ENCODE data around the gene SLC16A9.

The SLC16A9 gene

GRCh38 chr10:59628456-59628855 is 81.2 kb downstream of the SLC16A9 start:
- no peak for DNase-seq (ENCODE audit: low read depth)

GRCh38 chr10:59627366-59628018 is 82.2 kb downstream of the SLC16A9 start:
- no peak for DNase-seq (ENCODE audit: low read depth)

- DNase-seq (ENCODE audit: low read depth) = no peak
Measured at GRCh38 chr10:59626523-59626869, 83.2 kb downstream of the SLC16A9 start.

GRCh38 chr10:59625721-59626522 is 83.7 kb downstream of the SLC16A9 start:
- no peak for DNase-seq (ENCODE audit: low read depth)

- DNase-seq (ENCODE audit: low read depth) = no peak
Measured at GRCh38 chr10:59624951-59625350, 84.7 kb downstream of the SLC16A9 start.

- no peak for DNase-seq (ENCODE audit: low read depth)
Measured at GRCh38 chr10:59624136-59624535, 85.5 kb downstream of the SLC16A9 start.

- DNase-seq (ENCODE audit: low read depth) = no peak
Measured at GRCh38 chr10:59623133-59624121, 86.2 kb downstream of the SLC16A9 start.

GRCh38 chr10:59622320-59623132 is 87.1 kb downstream of the SLC16A9 start:
- no peak for DNase-seq (ENCODE audit: low read depth)

GRCh38 chr10:59621771-59622170 is 87.9 kb downstream of the SLC16A9 start:
- DNase-seq (ENCODE audit: low read depth) = no peak

GRCh38 chr10:59618666-59619065 is 91.0 kb downstream of the SLC16A9 start:
- DNase-seq (ENCODE audit: low read depth) = no peak

- no peak for DNase-seq (ENCODE audit: low read depth)
Measured at GRCh38 chr10:59617996-59618395, 91.7 kb downstream of the SLC16A9 start.

GRCh38 chr10:59611048-59611447 is 98.6 kb downstream of the SLC16A9 start:
- DNase-seq (ENCODE audit: low read depth) = no peak

- DNase-seq (ENCODE audit: low read depth) = no peak
Measured at GRCh38 chr10:59607970-59608369, 101.7 kb downstream of the SLC16A9 start.

- DNase-seq (ENCODE audit: low read depth) = no peak
Measured at GRCh38 chr10:59606551-59606961, 103.1 kb downstream of the SLC16A9 start.

GRCh38 chr10:59601985-59602384 is 107.7 kb downstream of the SLC16A9 start:
- DNase-seq (ENCODE audit: low read depth) = no peak
